IMR-90 (cell line): ENCODE data around the gene ATP2A3.

ENCODE experiments used
- BHLHE40 ChIP-seq: fragments of 150-350 bp; IDR thresholded peaks from 2 replicates; pipeline ENCODE4 v1.6.1; 2016; ENCODE audit warnings: mild to moderate bottlenecking, low read depth, low read length
- CEBPB ChIP-seq: IDR thresholded peaks from 2 replicates; pipeline ENCODE4 v1.6.1; 2012; ENCODE audit warnings: low read depth, low read length, improper control_type of control experiment
- CHD1 ChIP-seq: IDR thresholded peaks from 2 replicates; pipeline ENCODE4 v1.6.1; 2012; ENCODE audit warnings: low read depth, low read length, improper control_type of control experiment
- MAFK ChIP-seq: IDR thresholded peaks from 2 replicates; pipeline ENCODE4 v1.6.1; 2012; ENCODE audit warnings: low read depth, low read length, improper control_type of control experiment
- MXI1 ChIP-seq: IDR thresholded peaks from 2 replicates; pipeline ENCODE4 v1.6.1; 2012; ENCODE audit warnings: low read depth, mild to moderate bottlenecking, low read length, moderate library complexity, borderline replicate concordance
- NFE2L2 ChIP-seq: fragments of 150-350 bp; IDR thresholded peaks from 2 replicates; pipeline ENCODE4 v1.6.1; 2016; ENCODE audit warnings: low read depth, mild to moderate bottlenecking, low read length
- POLR2A ChIP-seq: IDR thresholded peaks from 2 replicates; pipeline ENCODE4 v1.6.1; 2012; ENCODE audit warnings: mild to moderate bottlenecking, low read depth, low read length
- RAD21 ChIP-seq: IDR thresholded peaks from 2 replicates; pipeline ENCODE4 v1.6.1; 2012; ENCODE audit warnings: low read length, improper control_type of control experiment
- RCOR1 ChIP-seq: IDR thresholded peaks from 2 replicates; pipeline ENCODE4 v1.6.1; 2012; ENCODE audit warnings: mild to moderate bottlenecking, low read length, improper control_type of control experiment; ENCODE audit not compliant: insufficient replicate concordance
- RFX5 ChIP-seq: IDR thresholded peaks from 2 replicates; pipeline ENCODE4 v1.8.0; 2012; ENCODE audit warnings: low read depth, mild to moderate bottlenecking, low read length, moderate library complexity
- SMC3 ChIP-seq: fragments of 150-350 bp; IDR thresholded peaks from 2 replicates; pipeline ENCODE4 v1.6.1; 2016; ENCODE audit warnings: low read depth, mild to moderate bottlenecking, antibody characterized with exemption, low read length, moderate library complexity
- TF ChIP-seq, protein P1 (sequence below): conservative IDR thresholded peaks from 2 replicates; pipeline ENCODE4 v1.5.1; 2012; ENCODE audit warnings: mild to moderate bottlenecking, low read depth, low read length, improper control_type of control experiment
- TF ChIP-seq, protein P2 (sequence below): fragments of 150-350 bp; IDR thresholded peaks from 2 replicates; pipeline ENCODE4 v1.6.1; 2017; ENCODE audit warnings: mild to moderate bottlenecking, antibody characterized with exemption, low read length, low read depth
- TF ChIP-seq, protein P3 (sequence below): fragments of 150-350 bp; IDR thresholded peaks from 2 replicates; pipeline ENCODE4 v1.6.1; 2016; ENCODE audit warnings: low read depth, mild to moderate bottlenecking, low read length, moderate library complexity, borderline replicate concordance

DNA sequence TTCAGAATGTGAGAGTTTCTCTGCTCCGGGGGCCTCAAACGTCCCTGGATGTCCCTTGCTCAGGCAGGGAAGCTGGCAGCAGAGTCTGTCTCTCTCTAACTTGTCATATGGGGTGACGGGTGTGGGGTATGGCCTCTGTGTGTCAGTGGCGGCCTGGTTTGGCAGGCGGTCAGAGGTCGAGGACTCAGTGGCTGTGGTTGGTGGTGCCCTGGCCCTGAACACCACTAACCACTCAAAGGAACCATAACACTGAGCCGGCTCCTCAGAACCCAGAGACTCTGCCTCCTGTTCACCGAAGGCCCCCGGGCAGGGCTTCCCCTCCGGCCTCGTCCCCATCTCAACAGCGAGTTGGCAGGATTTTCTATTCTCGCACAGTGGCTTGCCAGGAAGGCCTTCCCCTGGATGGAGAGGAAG is 48.6 kb downstream of the ATP2A3 start:
- TF ChIP-seq, protein P1, sequence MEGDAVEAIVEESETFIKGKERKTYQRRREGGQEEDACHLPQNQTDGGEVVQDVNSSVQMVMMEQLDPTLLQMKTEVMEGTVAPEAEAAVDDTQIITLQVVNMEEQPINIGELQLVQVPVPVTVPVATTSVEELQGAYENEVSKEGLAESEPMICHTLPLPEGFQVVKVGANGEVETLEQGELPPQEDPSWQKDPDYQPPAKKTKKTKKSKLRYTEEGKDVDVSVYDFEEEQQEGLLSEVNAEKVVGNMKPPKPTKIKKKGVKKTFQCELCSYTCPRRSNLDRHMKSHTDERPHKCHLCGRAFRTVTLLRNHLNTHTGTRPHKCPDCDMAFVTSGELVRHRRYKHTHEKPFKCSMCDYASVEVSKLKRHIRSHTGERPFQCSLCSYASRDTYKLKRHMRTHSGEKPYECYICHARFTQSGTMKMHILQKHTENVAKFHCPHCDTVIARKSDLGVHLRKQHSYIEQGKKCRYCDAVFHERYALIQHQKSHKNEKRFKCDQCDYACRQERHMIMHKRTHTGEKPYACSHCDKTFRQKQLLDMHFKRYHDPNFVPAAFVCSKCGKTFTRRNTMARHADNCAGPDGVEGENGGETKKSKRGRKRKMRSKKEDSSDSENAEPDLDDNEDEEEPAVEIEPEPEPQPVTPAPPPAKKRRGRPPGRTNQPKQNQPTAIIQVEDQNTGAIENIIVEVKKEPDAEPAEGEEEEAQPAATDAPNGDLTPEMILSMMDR, result no peak
- TF ChIP-seq CHD1 (no peak), MAFK (no peak), RAD21 (no peak), POLR2A (no peak), NFE2L2 (no peak), SMC3 (no peak), RCOR1 (no peak), BHLHE40 (no peak), MXI1 (no peak), RFX5 (no peak), CEBPB (no peak)
- TF ChIP-seq, protein P2, sequence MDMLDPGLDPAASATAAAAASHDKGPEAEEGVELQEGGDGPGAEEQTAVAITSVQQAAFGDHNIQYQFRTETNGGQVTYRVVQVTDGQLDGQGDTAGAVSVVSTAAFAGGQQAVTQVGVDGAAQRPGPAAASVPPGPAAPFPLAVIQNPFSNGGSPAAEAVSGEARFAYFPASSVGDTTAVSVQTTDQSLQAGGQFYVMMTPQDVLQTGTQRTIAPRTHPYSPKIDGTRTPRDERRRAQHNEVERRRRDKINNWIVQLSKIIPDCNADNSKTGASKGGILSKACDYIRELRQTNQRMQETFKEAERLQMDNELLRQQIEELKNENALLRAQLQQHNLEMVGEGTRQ, result no peak
- TF ChIP-seq, protein P3, sequence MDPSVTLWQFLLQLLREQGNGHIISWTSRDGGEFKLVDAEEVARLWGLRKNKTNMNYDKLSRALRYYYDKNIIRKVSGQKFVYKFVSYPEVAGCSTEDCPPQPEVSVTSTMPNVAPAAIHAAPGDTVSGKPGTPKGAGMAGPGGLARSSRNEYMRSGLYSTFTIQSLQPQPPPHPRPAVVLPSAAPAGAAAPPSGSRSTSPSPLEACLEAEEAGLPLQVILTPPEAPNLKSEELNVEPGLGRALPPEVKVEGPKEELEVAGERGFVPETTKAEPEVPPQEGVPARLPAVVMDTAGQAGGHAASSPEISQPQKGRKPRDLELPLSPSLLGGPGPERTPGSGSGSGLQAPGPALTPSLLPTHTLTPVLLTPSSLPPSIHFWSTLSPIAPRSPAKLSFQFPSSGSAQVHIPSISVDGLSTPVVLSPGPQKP, result no peak
